SHP77 treated with DMSO at 0.1 percent for 48 hours (cell line): ENCODE data around the gene GABRB1.
"Not testable (repeated sequence)": the region's sequence is repeated elsewhere in the genome, so short reads cannot be mapped to it uniquely, and the experiment has no call there.

Source experiments
- DNase-seq: peaks from one replicate; lab custom pipeline; 2025; lab: John Stamatoyannopoulos, UW

Gene GABRB1

GRCh38 chr4:47213106-47213505 is 181.7 kb downstream of the GABRB1 start:
- DNase-seq, result no peak

GRCh38 chr4:47213539-47213938 is 182.2 kb downstream of the GABRB1 start:
- DNase-seq, result no peak

GRCh38 chr4:47213971-47214370 is 182.6 kb downstream of the GABRB1 start:
- no peak for DNase-seq

GRCh38 chr4:47215759-47216158 is 184.4 kb downstream of the GABRB1 start:
- DNase-seq, result no peak

GRCh38 chr4:47217291-47217690 is 185.9 kb downstream of the GABRB1 start:
- no peak for DNase-seq

GRCh38 chr4:47217884-47218283 is 186.5 kb downstream of the GABRB1 start:
- no peak for DNase-seq

DNA sequence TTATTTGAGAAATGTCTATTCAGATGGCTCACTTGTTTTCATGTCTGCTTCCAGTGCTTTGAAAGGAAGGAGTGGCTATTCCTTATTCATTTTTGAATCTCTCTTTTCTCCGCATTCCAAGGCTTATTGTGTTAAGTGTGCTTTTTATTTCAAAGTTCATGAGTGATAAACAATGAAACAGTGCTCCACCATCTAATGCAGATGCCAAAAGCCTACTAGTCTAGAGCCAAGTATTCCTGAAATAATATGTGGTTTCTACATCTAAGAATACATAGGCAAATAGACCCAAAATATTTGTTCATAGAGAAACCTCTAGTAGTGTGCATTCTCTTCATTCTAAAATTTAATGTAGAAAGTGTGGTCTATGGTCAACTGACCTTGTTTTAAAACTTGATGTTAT is 187.3 kb downstream of the GABRB1 start:
- no peak for DNase-seq

DNA sequence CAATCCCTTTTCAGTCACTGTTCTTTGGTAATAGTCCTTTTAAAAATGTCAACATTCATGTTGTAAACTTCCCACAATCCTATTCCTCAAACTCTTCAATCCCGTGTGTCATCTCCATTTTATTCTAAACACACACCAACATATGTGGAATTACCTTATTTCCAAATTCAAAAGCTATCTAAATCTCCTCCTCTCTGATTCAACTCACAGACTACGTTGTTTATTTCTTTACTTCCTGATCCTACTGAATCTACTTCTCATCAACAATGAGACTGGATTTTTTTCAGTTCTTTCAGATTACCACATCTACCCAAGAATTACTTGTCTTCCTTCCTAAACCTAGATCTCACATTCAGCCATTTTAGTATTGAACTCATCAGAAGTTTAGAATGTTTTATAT is 188.2 kb downstream of the GABRB1 start:
- DNase-seq, result no peak

DNA sequence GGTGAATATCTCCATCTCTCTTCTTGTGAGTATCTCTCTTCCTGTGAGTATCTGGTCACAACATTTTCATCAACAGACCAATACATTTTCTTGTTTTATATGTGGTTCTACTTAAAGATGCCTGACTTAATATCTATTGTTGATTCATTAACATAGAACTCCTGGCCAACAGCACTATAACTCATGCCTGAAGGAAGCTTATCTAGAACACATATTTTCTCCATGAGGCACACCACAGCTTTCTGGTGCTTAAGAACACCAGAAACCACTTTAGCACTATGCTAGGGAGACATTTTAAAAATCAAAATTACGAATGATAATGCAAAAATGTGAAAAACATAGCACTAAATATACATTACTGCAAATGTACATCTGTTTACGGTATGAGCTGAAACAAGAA is 190.4 kb downstream of the GABRB1 start:
- no peak for DNase-seq

GRCh38 chr4:47222276-47222675 is 190.9 kb downstream of the GABRB1 start:
- no peak for DNase-seq

- DNase-seq, result no peak
These were observed 193.0 kb downstream of the GABRB1 start for GRCh38 chr4:47224361-47224760.

- no peak for DNase-seq
These were observed 204.4 kb downstream of the GABRB1 start for GRCh38 chr4:47235721-47236120.

GRCh38 chr4:47238667-47239066 is 207.3 kb downstream of the GABRB1 start:
- DNase-seq, result no peak

- no peak for DNase-seq
These were observed 208.3 kb downstream of the GABRB1 start for GRCh38 chr4:47239649-47240048.

DNA sequence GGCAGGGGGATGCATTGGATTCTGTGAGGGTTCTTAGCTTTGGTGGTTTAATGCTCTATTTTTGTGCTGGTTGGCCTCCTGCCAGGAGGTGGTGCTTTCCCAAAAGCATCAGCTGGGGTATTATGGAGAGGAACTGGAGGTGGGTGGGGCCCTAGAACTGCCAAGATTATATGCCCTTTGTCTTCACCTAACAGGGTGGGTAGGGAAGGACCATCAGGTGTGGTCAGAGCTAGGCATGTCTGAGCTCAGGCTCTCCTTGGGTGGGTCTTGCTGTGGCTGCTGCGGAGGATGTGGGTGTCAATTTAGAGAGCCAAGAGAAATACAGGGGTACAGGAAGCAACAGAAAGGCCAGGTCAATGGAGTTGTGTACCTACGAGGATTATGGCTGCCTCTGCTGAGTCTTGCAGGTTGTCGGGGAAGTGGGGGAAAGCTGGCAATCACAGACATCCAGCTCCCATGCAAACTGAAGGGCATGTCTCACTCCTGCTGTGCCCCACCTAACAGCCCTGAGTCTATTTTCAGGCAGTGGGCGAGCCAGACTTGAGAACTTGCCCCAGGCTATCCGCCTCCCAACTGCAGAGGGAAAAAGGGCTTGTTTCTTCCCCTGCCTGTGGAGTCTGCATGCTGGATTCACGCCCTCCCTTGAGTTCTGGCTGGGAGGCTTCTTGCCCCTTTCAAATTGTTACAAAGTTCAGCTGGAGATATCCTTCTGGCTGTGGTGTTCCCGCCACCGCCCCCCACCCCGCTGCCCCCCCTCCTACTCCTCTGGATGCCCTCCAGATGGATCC is 220.2 kb downstream of the GABRB1 start:
- DNase-seq, result no peak

DNA sequence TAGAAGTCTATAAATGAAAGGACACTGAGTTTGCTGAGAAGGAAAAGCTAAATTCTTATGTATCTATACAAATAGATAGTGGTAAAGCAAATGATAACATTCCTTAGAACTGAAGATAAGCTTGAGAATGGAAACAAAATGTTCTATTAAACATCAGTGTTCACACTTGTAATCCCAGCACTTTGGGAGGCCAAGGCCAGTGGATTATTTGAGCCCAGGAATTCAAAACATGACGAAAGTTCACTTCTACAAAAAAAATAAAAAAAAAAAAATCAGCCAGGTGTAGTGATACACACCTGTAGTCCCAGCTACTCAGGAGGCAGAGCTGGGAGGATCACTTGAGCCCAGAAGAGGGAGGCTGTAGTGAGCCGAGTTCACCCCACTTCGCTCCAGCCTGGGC is 232.4 kb downstream of the GABRB1 start:
- no peak for DNase-seq

DNA sequence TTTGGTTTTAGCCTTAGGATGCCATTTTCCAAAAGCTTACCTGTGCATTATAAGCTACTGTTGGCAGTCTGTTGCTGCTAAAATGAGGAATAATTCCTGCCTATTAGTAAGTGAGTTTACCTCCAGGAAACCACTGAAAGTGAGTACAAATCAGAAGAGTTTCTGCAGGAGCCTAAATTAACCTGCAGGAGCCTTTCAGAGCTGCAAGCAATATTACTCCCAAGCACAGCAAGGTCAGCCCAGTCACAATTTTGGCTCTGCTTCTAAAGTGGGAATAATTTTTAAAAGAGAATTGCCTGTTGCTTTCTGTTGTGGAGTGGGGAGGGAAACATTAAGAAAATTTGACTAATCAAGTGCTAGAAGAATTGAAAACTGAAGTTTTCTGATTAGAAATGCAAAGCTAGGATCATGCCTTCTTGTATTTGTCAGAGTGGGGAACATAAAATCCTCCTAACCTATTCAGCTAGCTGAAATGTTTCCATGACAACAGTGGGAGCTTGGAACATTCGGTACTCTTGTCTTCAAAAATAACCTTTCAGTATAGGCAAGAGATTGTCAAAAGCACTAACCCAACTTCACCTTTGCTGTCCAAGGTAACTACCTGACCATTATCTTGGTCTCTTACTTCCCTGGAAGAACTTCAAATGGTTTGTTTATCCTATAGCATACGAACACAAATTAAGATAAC is 239.0 kb downstream of the GABRB1 start:
- DNase-seq, result no peak

DNA sequence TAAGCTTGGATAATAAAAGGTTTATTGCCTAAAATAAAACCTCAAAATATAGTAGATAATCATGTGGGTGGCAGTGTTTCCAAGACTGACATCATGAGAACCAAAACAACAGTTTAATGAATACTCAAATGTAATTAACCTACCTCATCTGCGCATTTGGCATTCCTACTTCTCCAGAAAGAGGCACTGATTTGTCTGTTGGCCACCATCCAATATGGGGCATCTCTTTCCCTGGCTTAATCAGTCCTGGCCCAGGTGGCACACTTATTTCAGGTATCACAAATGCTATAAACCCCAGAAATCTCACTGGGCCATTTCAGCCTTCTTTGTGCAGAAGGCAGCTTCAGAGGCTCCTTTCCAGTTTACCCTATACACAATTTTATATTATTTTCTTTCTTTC is 239.9 kb downstream of the GABRB1 start:
- DNase-seq, result no peak

GRCh38 chr4:47274901-47275300 is 243.5 kb downstream of the GABRB1 start:
- no peak for DNase-seq

- DNase-seq, result no peak
These were observed 244.2 kb downstream of the GABRB1 start for GRCh38 chr4:47275595-47275994.

DNA sequence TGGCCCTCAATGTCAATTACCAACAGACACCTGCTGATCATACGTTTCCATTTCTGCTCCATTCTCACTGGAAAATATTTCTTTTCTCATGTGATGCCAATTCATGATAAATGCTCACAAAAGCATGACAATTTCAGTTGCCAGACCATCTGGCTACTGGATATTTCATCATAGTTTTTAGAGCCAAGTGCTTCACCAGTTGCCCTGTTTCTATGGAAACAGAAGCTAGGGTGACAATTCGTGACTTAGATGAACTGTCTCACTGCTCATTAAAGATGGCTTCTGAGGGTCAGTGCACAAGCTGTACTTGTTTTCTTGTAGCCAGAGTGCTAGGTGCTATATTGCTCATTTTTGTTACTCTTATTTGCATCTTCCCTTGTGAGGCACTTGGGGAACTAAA is 247.3 kb downstream of the GABRB1 start:
- DNase-seq, result no peak

- no peak for DNase-seq
These were observed 256.4 kb downstream of the GABRB1 start for GRCh38 chr4:47287735-47288134.

GRCh38 chr4:47289805-47290204 is 258.4 kb downstream of the GABRB1 start:
- DNase-seq, result no peak

DNA sequence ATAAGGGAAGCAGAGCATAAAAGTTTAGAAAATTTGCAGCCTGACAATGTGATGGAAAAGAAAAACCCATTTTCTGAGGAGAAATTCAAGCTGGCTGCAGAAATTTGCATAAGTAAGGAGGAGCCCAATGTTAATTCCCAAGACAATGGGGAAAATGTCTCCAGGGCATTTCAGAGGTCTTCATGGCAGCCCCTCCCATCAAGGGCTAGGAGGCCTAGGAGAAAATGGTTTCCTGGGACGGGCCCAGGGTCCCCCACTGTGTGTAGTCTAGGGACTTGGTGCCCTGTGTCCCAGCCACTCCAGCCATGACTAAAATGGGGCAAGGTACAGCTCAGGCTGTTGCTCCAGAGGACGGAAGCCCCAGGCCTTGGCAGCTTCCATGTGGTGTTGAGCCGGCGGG is 259.5 kb downstream of the GABRB1 start:
- DNase-seq, result not testable (repeated sequence)
